Endothelial cell of umbilical vein (primary cell): Measurements from ENCODE around the gene ME3.

ENCODE experiments used
- CTCF ChIP-seq, 2 donors: IDR thresholded peaks; 1 replicate in 1 of 2; 2 replicates in 1 of 2; pipeline ENCODE4 v1.5.1; 2011; ENCODE audit warnings: low read length in 2 of 2, mild to moderate bottlenecking in 2 of 2, moderate library complexity in 2 of 2, control low read depth in 1 of 2, inconsistent platforms in 1 of 2, low read depth in 1 of 2; ENCODE audit not compliant: insufficient read depth in 1 of 2; ENCODE audit errors: extremely low read depth in 1 of 2
- JUN ChIP-seq: IDR thresholded peaks from 2 replicates; pipeline ENCODE4 v1.6.1; 2011; ENCODE audit warnings: borderline replicate concordance, low read depth; ENCODE audit not compliant: insufficient read length, insufficient read depth
- MYC ChIP-seq: IDR thresholded peaks from one replicate; pipeline ENCODE4 v1.6.1; 2011; ENCODE audit warnings: mild to moderate bottlenecking, low read depth, low read length
- POLR2A ChIP-seq: IDR thresholded peaks from 2 replicates; pipeline ENCODE4 v1.6.1; 2012; ENCODE audit warnings: low read depth, mild to moderate bottlenecking, control low read depth, low read length

- no peak for TF ChIP-seq MYC
- no peak for TF ChIP-seq POLR2A
- no peak for TF ChIP-seq CTCF (IDR thresholded peaks at IDR 0.05; ENCODE audit: extremely low read depth in 1 of 2, insufficient read depth in 1 of 2, low read depth in 1 of 2, low read length in 2 of 2)
- TF ChIP-seq JUN: no peak
Measured at GRCh38 chr11:86422371-86422770, 250.0 kb downstream of the ME3 start.
